ENCODE results near the gene SBK3.

SBK3 gene

GRCh38 chr19:55527197-55528029 lies 17.9 kb downstream of the SBK3 start:
- TF ChIP-seq MAX (IDR thresholded peaks at IDR 0.05; ENCODE audit: low read depth, low read length) (no peak), MYC (IDR thresholded peaks at IDR 0.05; ENCODE audit: low read depth, low read length) (no peak), POLR2A (IDR thresholded peaks at IDR 0.05; ENCODE audit: extremely low read depth, insufficient read length) (no peak), CTCF (IDR thresholded peaks at IDR 0.05; ENCODE audit: low read depth, low read length) (no peak)
- no peak overlapping the region for H3K4me3 ChIP-seq (ENCODE audit: low read depth, low read length)
- no peak for DNase-seq (ENCODE audit: low read depth)

DNA sequence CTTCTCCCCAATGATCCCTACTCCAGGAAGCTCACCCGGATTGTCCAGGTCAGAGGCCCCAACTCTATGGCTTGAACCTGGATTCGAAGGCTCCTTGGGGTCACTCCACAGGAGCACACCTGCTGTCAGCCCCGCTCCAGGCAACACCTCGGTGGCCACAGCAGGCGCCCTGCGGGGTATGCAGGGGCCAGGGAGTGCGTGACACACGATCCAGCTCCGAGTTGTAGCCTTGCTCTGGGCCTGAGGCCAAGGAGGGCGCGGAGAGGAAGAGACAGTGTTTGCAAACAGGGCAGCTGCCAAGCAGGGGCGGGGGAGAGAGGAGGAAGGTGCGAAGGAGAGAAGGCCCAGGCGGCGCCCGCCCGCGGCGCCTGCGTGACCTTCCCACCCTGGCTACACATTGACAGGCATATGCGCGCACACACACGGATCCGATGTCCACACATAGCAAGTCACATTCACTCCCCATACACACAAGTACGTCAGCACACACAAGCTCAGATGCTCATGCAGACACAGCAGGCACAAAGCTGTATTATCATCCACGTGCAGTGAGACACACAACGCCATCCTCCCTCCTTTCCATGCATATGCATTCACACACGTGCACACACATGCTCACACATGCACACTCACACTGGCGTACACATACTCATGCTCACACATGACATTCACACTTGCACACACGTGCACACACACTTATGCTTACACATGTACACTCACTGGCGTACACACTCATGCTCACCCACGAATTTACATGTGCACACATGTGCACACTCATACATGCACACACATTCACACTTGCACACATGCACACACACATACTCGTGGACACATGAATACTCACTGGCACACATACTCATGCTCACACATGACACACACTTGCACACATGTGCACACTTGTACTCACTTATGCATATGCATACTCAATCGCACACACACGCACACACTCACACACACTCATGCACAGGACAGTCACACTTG lies 18.8 kb downstream of the SBK3 start:
- DNase-seq (ENCODE audit: low read depth), result no peak
- no peak overlapping the region for H3K4me3 ChIP-seq (ENCODE audit: low read depth, low read length)
- no peak for TF ChIP-seq CTCF (IDR thresholded peaks at IDR 0.05; ENCODE audit: low read depth, low read length)
- no peak for TF ChIP-seq POLR2A (IDR thresholded peaks at IDR 0.05; ENCODE audit: extremely low read depth, insufficient read length)
- no peak for TF ChIP-seq MAX (IDR thresholded peaks at IDR 0.05; ENCODE audit: low read depth, low read length)
- no peak for TF ChIP-seq MYC (IDR thresholded peaks at IDR 0.05; ENCODE audit: low read depth, low read length)

- H3K4me3 ChIP-seq (ENCODE audit: low read depth, low read length), result no peak overlapping the region
- TF ChIP-seq MAX (IDR thresholded peaks at IDR 0.05; ENCODE audit: low read depth, low read length) (no peak), MYC (IDR thresholded peaks at IDR 0.05; ENCODE audit: low read depth, low read length) (no peak), POLR2A (IDR thresholded peaks at IDR 0.05; ENCODE audit: extremely low read depth, insufficient read length) (no peak), CTCF (IDR thresholded peaks at IDR 0.05; ENCODE audit: low read depth, low read length) (no peak)
- no peak for DNase-seq (ENCODE audit: low read depth)
Observed at GRCh38 chr19:55525289-55526101, 19.8 kb downstream of the SBK3 start.

DNA sequence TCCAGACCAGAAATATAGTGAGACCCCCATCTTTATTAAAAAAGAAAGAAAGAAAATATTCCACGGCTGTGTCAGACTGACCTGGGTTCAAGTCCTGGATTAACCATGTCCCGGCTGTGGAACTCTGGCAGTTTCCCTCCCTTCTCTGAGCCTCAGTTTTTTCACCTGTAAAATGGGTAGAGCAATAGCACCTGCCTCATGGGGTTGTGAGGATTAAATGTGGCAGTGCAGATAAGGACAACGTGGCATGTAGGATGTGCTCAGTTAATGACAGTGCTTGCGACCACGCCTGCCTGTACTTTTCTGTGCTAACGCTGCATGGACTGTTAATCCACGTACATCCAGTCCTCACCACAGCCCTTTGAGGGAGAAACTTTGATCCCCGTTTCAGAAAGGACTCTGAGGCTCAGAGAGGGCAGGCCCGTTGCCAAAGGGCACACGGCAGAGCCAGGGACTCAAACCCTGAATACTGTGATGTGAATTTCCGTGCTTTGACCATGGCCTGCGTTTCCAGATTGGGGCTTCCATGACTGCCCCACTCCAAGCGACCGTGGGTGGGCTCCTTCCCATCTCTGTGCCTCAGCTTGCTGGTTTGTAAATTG lies 24.6 kb downstream of the SBK3 start:
- TF ChIP-seq MYC (IDR thresholded peaks at IDR 0.05; ENCODE audit: low read depth, low read length), result no peak
- H3K4me3 ChIP-seq (ENCODE audit: low read depth, low read length), result no peak overlapping the region
- DNase-seq (ENCODE audit: low read depth), result no peak

DNA sequence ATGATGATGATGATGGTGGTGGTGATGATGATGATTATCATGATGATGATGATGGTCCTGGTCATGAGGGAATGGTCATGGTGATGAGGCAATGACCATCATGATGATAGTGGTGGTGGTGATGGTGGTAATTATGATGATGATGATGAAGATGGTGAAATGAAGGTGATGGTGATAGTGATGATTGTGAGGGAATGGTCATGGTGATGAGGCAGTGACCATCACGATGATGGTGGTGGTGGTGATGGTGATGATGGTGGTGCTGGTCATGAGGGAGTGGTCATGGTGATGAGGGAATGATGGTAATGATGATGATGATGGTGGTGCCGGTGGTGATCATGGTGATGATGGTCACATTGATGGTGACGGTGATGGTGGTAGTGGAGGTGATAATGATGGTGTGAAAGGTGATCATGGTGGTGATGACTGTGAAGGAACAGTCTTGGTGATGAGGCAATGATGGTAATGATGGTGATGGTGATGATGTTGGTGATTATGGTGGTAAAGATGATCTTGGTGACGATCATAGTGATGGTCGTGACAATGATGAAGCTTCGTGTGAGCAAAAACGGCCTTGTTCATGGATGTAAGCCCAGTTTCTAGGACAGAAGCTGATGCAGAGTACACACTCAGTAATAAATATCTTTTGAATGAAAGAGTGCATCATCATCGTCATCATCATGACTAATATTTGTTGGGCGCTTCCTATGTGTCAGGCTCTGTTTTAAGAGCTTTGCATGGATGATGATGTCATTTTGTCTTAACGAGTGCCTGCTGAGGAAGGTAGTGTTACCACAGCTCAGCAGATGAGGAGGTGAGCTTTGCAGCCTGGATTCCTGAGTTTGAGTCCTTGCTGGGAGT lies 25.7 kb downstream of the SBK3 start:
- TF ChIP-seq POLR2A (IDR thresholded peaks at IDR 0.05; ENCODE audit: extremely low read depth, insufficient read length), result no peak
- TF ChIP-seq MAX (IDR thresholded peaks at IDR 0.05; ENCODE audit: low read depth, low read length), result no peak
- no peak for TF ChIP-seq MYC (IDR thresholded peaks at IDR 0.05; ENCODE audit: low read depth, low read length)
- no peak for TF ChIP-seq CTCF (IDR thresholded peaks at IDR 0.05; ENCODE audit: low read depth, low read length)
- no peak for DNase-seq (ENCODE audit: low read depth)

More for the DNA sequence above, 25.7 kb downstream of the SBK3 start:
- no peak overlapping the region for H3K4me3 ChIP-seq (ENCODE audit: low read depth, low read length)
